H9 (cell line): Measurements from ENCODE around the gene MRPL18. TPM values are rescaled to one million over a fixed set of nuclear protein-coding genes. Genes with fewer than 3 reads are reported as not detected.
"Not testable (repeated sequence)": the region's sequence is repeated elsewhere in the genome, so short reads cannot be mapped to it uniquely, and the experiment has no call there.

Experiments
- DNase-seq: peaks from one replicate; pipeline ENCODE4 v3.0.0-alpha.2; 2017
- H2AFZ ChIP-seq: one replicate; pipeline ENCODE4 v1.6.1; 2013; ENCODE audit warnings: mild to moderate bottlenecking, low read length, control low read depth, moderate library complexity
- H2AK5ac ChIP-seq: 2 replicates; pipeline ENCODE4 v1.6.1; 2013; ENCODE audit warnings: low read length, control low read depth, mixed read lengths; ENCODE audit not compliant: insufficient read length
- H2BK120ac ChIP-seq: one replicate; pipeline ENCODE4 v1.6.1; 2013; ENCODE audit warnings: low read depth, mild to moderate bottlenecking, low read length, control low read depth, inconsistent platforms; ENCODE audit not compliant: poor library complexity, severe bottlenecking
- H2BK12ac ChIP-seq: 2 replicates; pipeline ENCODE4 v1.6.1; 2013; ENCODE audit warnings: low read length, control low read depth, mixed read lengths, low read depth; ENCODE audit not compliant: insufficient read length
- H2BK15ac ChIP-seq: 2 replicates; pipeline ENCODE4 v1.6.1; 2013; ENCODE audit warnings: low read depth, low read length, control low read depth
- H2BK20ac ChIP-seq: one replicate; pipeline ENCODE4 v1.6.1; 2013; ENCODE audit warnings: low read depth, mild to moderate bottlenecking, low read length, control low read depth, inconsistent platforms; ENCODE audit not compliant: poor library complexity, severe bottlenecking
- H2BK5ac ChIP-seq: 2 replicates; pipeline ENCODE4 v1.6.1; 2013; ENCODE audit warnings: low read length, control low read depth, mixed read lengths; ENCODE audit not compliant: insufficient read length
- H3K14ac ChIP-seq: 2 replicates; pipeline ENCODE4 v1.6.1; 2013; ENCODE audit warnings: low read length, control low read depth; ENCODE audit not compliant: insufficient read depth
- H3K18ac ChIP-seq: 2 replicates; pipeline ENCODE4 v1.6.1; 2013; ENCODE audit warnings: low read depth, mild to moderate bottlenecking, mixed read lengths, low read length, control low read depth; ENCODE audit not compliant: insufficient read length
- H3K23ac ChIP-seq: 2 replicates; pipeline ENCODE4 v1.6.1; 2013; ENCODE audit warnings: low read length, control low read depth, mixed read lengths, low read depth; ENCODE audit not compliant: insufficient read length
- H3K23me2 ChIP-seq: 2 replicates; pipeline ENCODE4 v1.6.1; 2013; ENCODE audit warnings: low read depth, mild to moderate bottlenecking, mixed read lengths, low read length, control low read depth; ENCODE audit not compliant: insufficient read length, poor library complexity, severe bottlenecking
- H3K27ac ChIP-seq: 2 replicates; pipeline ENCODE4 v1.5.1; 2013; ENCODE audit warnings: low read length, control low read depth, mixed read lengths, low read depth; ENCODE audit not compliant: insufficient read length
- H3K27me3 ChIP-seq: 2 replicates; pipeline ENCODE4 v1.6.1; 2013; ENCODE audit warnings: low read length, control low read depth, inconsistent platforms; ENCODE audit not compliant: insufficient read depth
- H3K4ac ChIP-seq: 2 replicates; pipeline ENCODE4 v1.6.1; 2013; ENCODE audit warnings: low read depth, mild to moderate bottlenecking, control low read depth, inconsistent platforms, low read length, moderate library complexity
- H3K4me1 ChIP-seq: 2 replicates; pipeline ENCODE4 v1.6.1; 2013; ENCODE audit warnings: low read length, control low read depth, inconsistent platforms; ENCODE audit not compliant: insufficient read depth
- H3K4me2 ChIP-seq: 2 replicates; pipeline ENCODE4 v1.6.1; 2013; ENCODE audit warnings: low read length, control low read depth, mixed read lengths; ENCODE audit not compliant: insufficient read length, insufficient read depth
- H3K56ac ChIP-seq: 2 replicates; pipeline ENCODE4 v1.6.1; 2013; ENCODE audit warnings: low read depth, mild to moderate bottlenecking, mixed read lengths, low read length, control low read depth; ENCODE audit not compliant: insufficient read length
- H3K79me1 ChIP-seq: 2 replicates; pipeline ENCODE4 v1.6.1; 2013; ENCODE audit warnings: low read depth, mild to moderate bottlenecking, moderate library complexity, low read length, control low read depth, inconsistent platforms; ENCODE audit not compliant: insufficient read depth, poor library complexity, severe bottlenecking
- H3K79me2 ChIP-seq: 2 replicates; pipeline ENCODE4 v1.6.1; 2013; ENCODE audit warnings: low read length, control low read depth, inconsistent platforms; ENCODE audit not compliant: insufficient read depth
- H3K9ac ChIP-seq: 2 replicates; pipeline ENCODE4 v1.6.1; 2013; ENCODE audit warnings: low read length, control low read depth, mixed read lengths; ENCODE audit not compliant: insufficient read length; ENCODE audit errors: extremely low read depth
- H3K9me3 ChIP-seq: one replicate; pipeline ENCODE4 v1.6.1; 2013; ENCODE audit warnings: low read depth, low read length, inconsistent platforms; ENCODE audit not compliant: control insufficient read depth
- H3T11ph ChIP-seq: one replicate; pipeline ENCODE4 v1.6.1; 2013; ENCODE audit warnings: mild to moderate bottlenecking, low read length, control low read depth, inconsistent platforms
- H4K20me1 ChIP-seq: one replicate; pipeline ENCODE4 v1.6.1; 2013; ENCODE audit not compliant: control insufficient read depth, insufficient read length, insufficient read depth
- H4K5ac ChIP-seq: 2 replicates; pipeline ENCODE4 v1.6.1; 2013; ENCODE audit warnings: low read depth, mild to moderate bottlenecking, mixed read lengths, low read length, control low read depth; ENCODE audit not compliant: insufficient read length
- H4K8ac ChIP-seq: replicated peaks from 2 replicates; pipeline ENCODE4 v1.6.1; 2013; ENCODE audit warnings: low read length, control low read depth, mixed read lengths, low read depth; ENCODE audit not compliant: insufficient read length
- H4K91ac ChIP-seq: 2 replicates; pipeline ENCODE4 v1.6.1; 2013; ENCODE audit warnings: low read depth, mild to moderate bottlenecking, moderate library complexity, mixed read lengths, low read length, control low read depth; ENCODE audit not compliant: insufficient read length
- H3K27ac Mint-ChIP-seq, 3 experiments: 2 replicates in 2 of 3; 3 replicates in 1 of 3; pipeline ENCODE4 v1.8.0; 2020 to 2021; ENCODE audit warnings: mixed read lengths in 3 of 3, mild to moderate bottlenecking in 1 of 3, moderate library complexity in 1 of 3
- H3K27me3 Mint-ChIP-seq: 2 replicates; pipeline ENCODE4 v1.8.0; 2021; ENCODE audit warnings: low read depth, mild to moderate bottlenecking, moderate library complexity, mixed read lengths
- H3K36me3 Mint-ChIP-seq, 3 experiments: 2 replicates in 2 of 3; 3 replicates in 1 of 3; pipeline ENCODE4 v1.8.0; 2020 to 2021; ENCODE audit warnings: low read depth in 3 of 3, mixed read lengths in 3 of 3; ENCODE audit not compliant: insufficient read depth in 1 of 3
- H3K4me1 Mint-ChIP-seq, 2 experiments: 2 replicates each; pipeline ENCODE4 v1.8.0; 2020; ENCODE audit warnings: mixed read lengths in 2 of 2
- H3K4me3 Mint-ChIP-seq, 2 experiments: 2 replicates in 1 of 2; 3 replicates in 1 of 2; pipeline ENCODE4 v1.8.0; 2020 to 2021; ENCODE audit warnings: mild to moderate bottlenecking in 2 of 2, mixed read lengths in 2 of 2, moderate library complexity in 1 of 2
- H3K9me3 Mint-ChIP-seq, 2 experiments: 2 replicates in 1 of 2; 3 replicates in 1 of 2; pipeline ENCODE4 v1.8.0; 2020; ENCODE audit warnings: mild to moderate bottlenecking in 2 of 2, mixed read lengths in 2 of 2, moderate library complexity in 1 of 2
- WGBS: extraction: QIAGEN DNeasy Blood & Tissue Kit; methylation state at CpG from one replicate; pipeline ENCODE4 v1.1.7; 2013; ENCODE audit warnings: missing lambda C conversion rate, low lambda C conversion rate, mixed read lengths; ENCODE audit not compliant: insufficient read length; ENCODE audit errors: extremely low coverage; 5-methylcytosine and 5-hydroxymethylcytosine counted together
- total RNA-seq: library from RNA; stranded (reverse); gene quantifications from 2 replicates; pipeline ENCODE4 v1.2.1, GENCODE V29; 2021
- TF ChIP-seq, protein P1 (sequence below): fragments of 200-600 bp; sonication (generic); conservative IDR thresholded peaks from 3 replicates; pipeline ENCODE4 v1.8.0; 2021; ENCODE audit warnings: antibody characterized with exemption, mild to moderate bottlenecking

Gene MRPL18
- total RNA-seq, 1 experiment from 2014 or later = 88.8 TPM

DNA sequence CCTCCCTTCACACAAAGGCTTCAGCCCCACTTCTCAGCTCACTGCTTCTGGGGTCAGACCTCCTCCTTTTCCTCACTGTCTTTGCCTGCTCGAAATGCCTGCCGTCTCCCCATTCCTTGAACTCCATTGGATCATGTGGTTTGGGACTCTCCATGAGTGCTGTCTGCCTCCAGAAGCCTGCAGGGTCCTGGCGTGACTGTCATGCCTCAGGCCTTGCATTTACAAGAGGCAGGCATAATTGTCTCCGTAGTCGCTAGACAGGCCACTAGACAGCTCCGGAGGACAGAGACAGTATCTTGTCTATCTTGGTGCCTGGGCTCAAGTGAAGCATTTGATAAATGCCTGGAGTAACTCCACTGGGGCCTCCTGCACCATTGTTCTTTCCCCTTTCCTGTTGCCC, 25.1 kb downstream of the MRPL18 start:
- no peak overlapping the region for H2BK12ac ChIP-seq
- no peak overlapping the region for H3K18ac ChIP-seq
- no peak overlapping the region for H3K4ac ChIP-seq
- no peak overlapping the region for H2AK5ac ChIP-seq
- H4K5ac ChIP-seq = no peak overlapping the region
- H3K23me2 ChIP-seq = no peaks in the 10 kb centered on the region
- Mint-ChIP-seq H3K27me3 (no peaks in the 10 kb centered on the region), H3K27ac (peak overlapping the region in 2 of 3 experiments; percentile 48 to 49; a peak in 1 of 7 replicates), H3K9me3 (no peaks in the 10 kb centered on the region; a peak in 1 of 5 replicates), H3K4me3 (no peak overlapping the region), H3K36me3 (no peaks in the 10 kb centered on the region; a peak in 1 of 7 replicates), H3K4me1 (peaks cover 34 to 36% of the 10 kb centered on the region in 2 experiments)
- H3K79me2 ChIP-seq = no peaks in the 10 kb centered on the region
- H3K4me1 ChIP-seq = no peaks in the 10 kb centered on the region; the same call in 1 of the 2 replicates
- no peak overlapping the region for H2BK120ac ChIP-seq
- H2AFZ ChIP-seq = no peak overlapping the region
- no peak overlapping the region for H4K91ac ChIP-seq
- H3K4me2 ChIP-seq = no peak overlapping the region
- no peak overlapping the region for H2BK20ac ChIP-seq
- H3K23ac ChIP-seq = no peak overlapping the region
- no peaks in the 10 kb centered on the region for H3K9me3 ChIP-seq
- H3K27ac ChIP-seq = no peak overlapping the region
- H4K20me1 ChIP-seq = no peaks in the 10 kb centered on the region
- H3K79me1 ChIP-seq = no peaks in the 10 kb centered on the region
- WGBS = no CpG with 5 or more reads among the region's 6 CpGs
- TF ChIP-seq, protein P1, sequence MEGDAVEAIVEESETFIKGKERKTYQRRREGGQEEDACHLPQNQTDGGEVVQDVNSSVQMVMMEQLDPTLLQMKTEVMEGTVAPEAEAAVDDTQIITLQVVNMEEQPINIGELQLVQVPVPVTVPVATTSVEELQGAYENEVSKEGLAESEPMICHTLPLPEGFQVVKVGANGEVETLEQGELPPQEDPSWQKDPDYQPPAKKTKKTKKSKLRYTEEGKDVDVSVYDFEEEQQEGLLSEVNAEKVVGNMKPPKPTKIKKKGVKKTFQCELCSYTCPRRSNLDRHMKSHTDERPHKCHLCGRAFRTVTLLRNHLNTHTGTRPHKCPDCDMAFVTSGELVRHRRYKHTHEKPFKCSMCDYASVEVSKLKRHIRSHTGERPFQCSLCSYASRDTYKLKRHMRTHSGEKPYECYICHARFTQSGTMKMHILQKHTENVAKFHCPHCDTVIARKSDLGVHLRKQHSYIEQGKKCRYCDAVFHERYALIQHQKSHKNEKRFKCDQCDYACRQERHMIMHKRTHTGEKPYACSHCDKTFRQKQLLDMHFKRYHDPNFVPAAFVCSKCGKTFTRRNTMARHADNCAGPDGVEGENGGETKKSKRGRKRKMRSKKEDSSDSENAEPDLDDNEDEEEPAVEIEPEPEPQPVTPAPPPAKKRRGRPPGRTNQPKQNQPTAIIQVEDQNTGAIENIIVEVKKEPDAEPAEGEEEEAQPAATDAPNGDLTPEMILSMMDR = no peak
- no peak overlapping the region for H4K8ac ChIP-seq
- H2BK5ac ChIP-seq = no peak overlapping the region
- no peak overlapping the region for H2BK15ac ChIP-seq
- H3K9ac ChIP-seq = no peak overlapping the region
- H3T11ph ChIP-seq = no peak overlapping the region
- H3K27me3 ChIP-seq = no peaks in the 10 kb centered on the region
- H3K56ac ChIP-seq = no peak overlapping the region
- H3K14ac ChIP-seq = no peak overlapping the region
- no peak for DNase-seq

DNA sequence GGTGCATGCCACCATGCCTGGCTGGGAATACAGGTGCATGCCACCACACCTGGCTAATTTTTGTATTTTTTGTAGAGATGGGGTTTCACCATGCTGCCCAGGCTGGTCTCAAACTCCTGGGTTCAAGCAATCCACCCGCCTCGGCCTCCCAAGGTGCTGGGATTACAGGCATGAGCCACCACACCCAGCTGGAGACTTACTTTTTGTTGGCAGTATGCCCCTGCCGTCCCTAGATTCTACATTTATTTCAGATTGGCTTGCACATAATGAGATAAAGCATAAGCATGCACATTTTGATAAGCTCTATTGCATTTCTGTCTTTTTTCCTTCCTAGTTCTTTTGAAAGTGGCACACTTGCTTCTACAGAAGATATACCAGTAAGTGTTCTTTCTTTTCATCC, 26.5 kb downstream of the MRPL18 start:
- not testable (repeated sequence) for H2BK120ac ChIP-seq, H3K27ac ChIP-seq, H3T11ph ChIP-seq, H3K9me3 ChIP-seq, H3K23ac ChIP-seq, H3K4ac ChIP-seq, H3K27me3 Mint-ChIP-seq, H2BK5ac ChIP-seq, H3K79me1 ChIP-seq, H3K79me2 ChIP-seq, H3K27ac Mint-ChIP-seq, H2AK5ac ChIP-seq, H3K4me1 ChIP-seq, H3K4me3 Mint-ChIP-seq, H3K18ac ChIP-seq, H4K91ac ChIP-seq, H2BK20ac ChIP-seq, H4K8ac ChIP-seq, DNase-seq, H3K9me3 Mint-ChIP-seq, H3K36me3 Mint-ChIP-seq, H2BK15ac ChIP-seq, H4K5ac ChIP-seq, H2AFZ ChIP-seq, H3K14ac ChIP-seq, H3K27me3 ChIP-seq, H3K4me2 ChIP-seq, H3K23me2 ChIP-seq, H3K56ac ChIP-seq, H2BK12ac ChIP-seq, H3K9ac ChIP-seq, H4K20me1 ChIP-seq
- peaks cover 35 to 40% of the 10 kb centered on the region in 2 experiments for H3K4me1 Mint-ChIP-seq
- no CpG with 5 or more reads among the region's 3 CpGs for WGBS
